Activated naive CD4-positive, alpha-beta T cell treated with anti-CD3 and anti-CD28 coated beads, Interleukin-2, amount 50 U/mL, for 24 hours (primary cell): ENCODE results near the gene CTXND1.
"Not testable (repeated sequence)": the region's sequence is repeated elsewhere in the genome, so short reads cannot be mapped to it uniquely, and the experiment has no call there.

ENCODE experiments used
- H3K27ac Mint-ChIP-seq: one replicate; pipeline ENCODE4 v1.8.0; 2021; ENCODE audit warnings: mild to moderate bottlenecking, mixed read lengths
- H3K27me3 Mint-ChIP-seq: one replicate; pipeline ENCODE4 v1.8.0; 2021; ENCODE audit warnings: mixed read lengths
- H3K36me3 Mint-ChIP-seq: one replicate; pipeline ENCODE4 v1.8.0; 2021; ENCODE audit warnings: mixed read lengths
- H3K4me1 Mint-ChIP-seq: one replicate; pipeline ENCODE4 v1.8.0; 2021; ENCODE audit warnings: mixed read lengths
- H3K4me3 Mint-ChIP-seq: one replicate; pipeline ENCODE4 v1.8.0; 2021; ENCODE audit warnings: mild to moderate bottlenecking, mixed read lengths
- H3K9me3 Mint-ChIP-seq: one replicate; pipeline ENCODE4 v1.8.0; 2021; ENCODE audit warnings: mixed read lengths

The CTXND1 gene

DNA sequence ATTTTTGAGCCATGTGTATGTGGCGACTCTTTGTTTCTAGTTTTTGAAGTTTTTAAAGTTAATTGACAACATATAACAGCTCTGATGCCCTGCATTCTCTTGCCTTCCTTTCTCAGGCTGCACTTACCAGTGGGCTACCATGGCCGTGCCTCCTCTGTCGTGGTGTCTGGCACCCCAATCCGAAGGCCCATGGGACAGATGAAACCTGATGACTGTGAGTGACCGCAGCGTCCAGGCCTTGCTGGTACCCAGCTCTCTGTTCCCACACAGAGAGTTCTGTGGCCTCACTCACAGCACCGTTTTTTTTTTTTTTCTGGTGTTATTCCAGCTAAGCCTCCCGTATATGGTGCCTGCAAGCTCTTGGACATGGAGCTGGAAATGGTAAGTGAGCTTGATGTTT lies 84.1 kb downstream of the CTXND1 start:
- Mint-ChIP-seq H3K27ac (no peak overlapping the region), H3K4me3 (no peak overlapping the region), H3K27me3 (no peaks in the 10 kb centered on the region), H3K36me3 (peaks cover 8% of the 10 kb centered on the region), H3K4me1 (no peaks in the 10 kb centered on the region), H3K9me3 (no peaks in the 10 kb centered on the region)

DNA sequence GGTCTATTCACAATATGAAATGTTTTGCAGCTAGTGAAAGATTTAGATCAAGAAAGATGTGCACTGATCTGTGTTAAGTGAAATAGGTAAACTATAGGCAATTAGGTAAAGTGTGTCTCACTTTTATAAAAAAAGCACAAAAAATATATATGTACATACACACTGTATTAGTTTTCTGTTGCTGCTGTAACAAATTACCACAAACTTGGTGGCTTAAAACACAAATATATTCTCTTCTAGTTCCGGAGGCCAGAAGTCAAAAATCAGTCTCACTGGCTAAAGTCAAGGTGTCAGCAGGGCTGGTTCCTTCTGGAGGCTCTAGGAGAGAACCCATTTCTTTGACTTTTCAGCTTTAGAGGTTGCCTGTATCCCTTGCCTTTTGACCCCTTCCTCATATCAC lies 88.1 kb downstream of the CTXND1 start:
- H3K4me3 Mint-ChIP-seq = no peak overlapping the region
- no peaks in the 10 kb centered on the region for H3K27me3 Mint-ChIP-seq
- peaks cover 10% of the 10 kb centered on the region for H3K4me1 Mint-ChIP-seq
- no peak overlapping the region for H3K27ac Mint-ChIP-seq
- H3K9me3 Mint-ChIP-seq = no peaks in the 10 kb centered on the region
- peaks cover 11% of the 10 kb centered on the region for H3K36me3 Mint-ChIP-seq

DNA sequence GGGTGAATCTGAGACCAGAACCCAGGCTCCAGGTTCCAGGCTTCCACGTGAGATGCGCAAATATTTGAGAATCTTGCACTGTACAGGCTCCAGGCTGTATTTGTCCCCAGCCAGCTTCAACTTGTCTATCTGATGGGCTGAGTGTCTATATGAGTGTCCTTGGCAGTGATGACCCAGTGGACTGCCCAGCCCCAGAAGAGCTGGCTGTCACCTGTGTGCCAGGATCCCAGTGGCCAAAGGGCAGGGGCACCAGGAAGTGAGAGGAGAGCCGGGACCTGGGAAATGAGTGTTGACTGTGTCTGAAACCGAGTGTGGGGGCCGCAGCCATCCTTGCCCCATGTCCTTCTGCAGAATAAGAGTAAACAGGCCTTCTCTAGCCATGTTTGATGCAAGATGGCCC lies 88.8 kb downstream of the CTXND1 start:
- no peak overlapping the region for H3K4me3 Mint-ChIP-seq
- H3K27me3 Mint-ChIP-seq = no peaks in the 10 kb centered on the region
- H3K27ac Mint-ChIP-seq = no peak overlapping the region
- H3K36me3 Mint-ChIP-seq = peaks cover 11% of the 10 kb centered on the region
- H3K4me1 Mint-ChIP-seq = peaks cover 10% of the 10 kb centered on the region
- H3K9me3 Mint-ChIP-seq = no peaks in the 10 kb centered on the region

DNA sequence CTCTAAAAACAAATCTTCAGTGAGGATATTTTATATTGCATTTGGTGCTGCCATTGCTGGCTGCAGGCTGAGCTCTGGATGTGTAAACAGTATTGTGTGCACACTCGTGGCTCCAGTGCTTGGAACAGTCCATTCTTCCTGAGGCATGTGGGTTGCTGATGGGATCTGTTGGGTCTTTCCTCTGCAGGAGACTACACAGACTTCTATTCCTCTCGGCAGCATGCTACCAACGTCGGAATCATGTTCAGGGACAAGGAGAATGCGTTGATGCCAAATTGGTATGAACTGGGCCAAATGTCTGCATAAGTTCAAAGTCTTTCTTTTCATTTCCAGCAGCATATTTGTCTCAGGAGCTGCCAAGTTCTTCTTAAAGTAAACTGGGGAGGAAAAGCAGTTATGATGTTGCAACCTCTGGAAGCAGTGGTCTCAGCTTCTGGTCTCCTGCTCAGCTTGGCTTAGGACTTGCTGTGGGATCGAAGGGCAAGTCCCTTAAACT lies 89.9 kb downstream of the CTXND1 start:
- peaks cover 11% of the 10 kb centered on the region for H3K36me3 Mint-ChIP-seq
- H3K4me1 Mint-ChIP-seq = peaks cover 10% of the 10 kb centered on the region
- no peak overlapping the region for H3K27ac Mint-ChIP-seq
- H3K9me3 Mint-ChIP-seq = no peaks in the 10 kb centered on the region
- no peaks in the 10 kb centered on the region for H3K27me3 Mint-ChIP-seq
- no peak overlapping the region for H3K4me3 Mint-ChIP-seq

DNA sequence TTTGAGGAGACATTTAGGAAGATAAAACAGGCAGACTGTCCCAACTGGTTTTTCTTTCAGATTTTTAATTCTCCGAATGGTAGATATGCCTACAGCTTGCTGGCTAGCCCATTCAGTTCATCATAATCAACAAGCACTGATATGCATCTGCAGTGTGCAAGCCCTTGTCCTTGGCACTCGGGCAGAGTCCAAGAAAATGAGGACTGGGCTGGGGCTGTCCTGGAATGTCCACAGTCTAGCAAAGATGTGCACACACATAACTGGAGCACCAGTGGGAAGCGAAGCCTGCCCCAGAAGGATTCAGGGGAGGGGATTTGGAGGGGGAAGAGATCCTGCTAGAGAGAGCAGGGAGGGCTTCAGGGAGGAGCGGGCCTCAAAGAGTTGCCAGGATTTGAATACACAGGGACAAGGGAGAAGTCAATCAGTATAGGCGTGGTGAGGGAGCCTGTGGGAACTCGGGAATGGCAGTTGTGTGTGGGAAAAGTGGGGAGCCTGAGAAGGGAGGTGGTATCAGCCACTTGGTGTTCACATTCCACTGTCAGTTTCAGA lies 90.5 kb downstream of the CTXND1 start:
- Mint-ChIP-seq H3K27me3 (no peaks in the 10 kb centered on the region), H3K9me3 (no peaks in the 10 kb centered on the region), H3K27ac (no peak overlapping the region), H3K4me3 (no peak overlapping the region), H3K36me3 (peaks cover 11% of the 10 kb centered on the region), H3K4me1 (peaks cover 10% of the 10 kb centered on the region)

DNA sequence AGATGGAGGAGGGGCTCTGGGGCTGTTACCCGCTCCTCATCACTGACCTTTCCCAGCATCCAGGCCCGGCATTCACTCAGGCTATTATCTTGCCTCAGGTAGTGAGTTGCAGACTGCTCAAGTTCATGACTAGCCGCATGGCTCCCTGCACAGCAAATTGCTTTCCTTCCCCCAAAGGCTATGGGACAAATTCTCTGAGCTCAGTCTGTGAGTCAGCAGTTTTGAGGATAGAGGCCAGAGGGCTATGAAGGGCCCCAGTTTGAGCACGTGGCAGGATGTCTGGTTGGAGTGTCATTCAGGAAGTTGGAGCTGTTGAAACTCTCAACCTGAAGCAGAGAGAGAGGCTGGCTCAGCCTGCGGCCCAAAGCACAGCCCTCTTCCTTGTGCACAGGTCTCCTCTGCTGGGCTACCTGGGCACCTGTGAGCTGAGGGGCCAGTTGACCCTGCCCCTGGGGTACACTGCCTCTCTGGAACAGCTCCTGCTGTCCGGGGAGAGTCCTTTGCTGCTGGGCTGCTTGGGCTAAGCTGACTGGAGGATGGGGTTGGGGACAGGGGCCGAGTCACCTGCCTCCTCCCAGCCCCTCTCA lies 91.3 kb downstream of the CTXND1 start:
- Mint-ChIP-seq H3K4me3 (no peak overlapping the region), H3K4me1 (peaks cover 10% of the 10 kb centered on the region), H3K36me3 (peaks cover 11% of the 10 kb centered on the region), H3K9me3 (no peaks in the 10 kb centered on the region), H3K27me3 (no peaks in the 10 kb centered on the region), H3K27ac (no peak overlapping the region)

DNA sequence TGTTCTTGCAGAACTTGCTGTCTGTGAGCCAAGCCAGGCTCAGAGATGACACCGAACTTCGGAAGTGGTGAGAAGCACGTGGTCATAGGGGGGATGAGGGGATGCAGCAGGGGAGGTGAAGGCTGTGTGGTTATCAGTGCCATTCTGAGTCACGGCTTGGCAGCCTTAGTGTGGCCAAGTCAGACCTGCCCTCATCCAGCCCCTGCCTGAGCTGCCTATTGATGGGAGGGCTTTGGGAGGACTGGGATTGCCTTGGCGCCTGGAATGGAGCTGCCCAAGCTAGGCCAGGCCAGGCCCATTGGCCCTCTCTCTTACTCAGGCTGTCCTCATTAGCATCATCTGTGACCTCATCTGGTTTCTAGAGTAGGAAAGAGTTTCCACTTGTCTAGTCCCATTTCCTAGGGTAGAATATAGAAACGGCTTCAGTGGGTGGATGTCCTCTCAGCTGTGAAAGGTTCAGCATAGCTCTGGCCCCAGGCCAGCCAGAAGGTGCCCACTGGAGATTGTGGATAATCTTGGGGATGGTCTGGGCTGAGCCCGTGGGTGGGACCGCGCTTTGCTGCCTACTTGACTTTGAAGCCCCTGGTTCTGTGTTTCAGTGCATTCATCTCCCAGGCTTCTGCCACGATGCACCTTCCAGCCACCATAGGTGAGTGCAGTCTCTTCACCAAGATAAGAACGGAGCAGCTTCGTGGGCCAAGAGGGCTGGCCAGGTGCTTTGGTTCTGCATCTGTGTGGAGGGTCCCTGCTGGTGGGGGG lies 92.0 kb downstream of the CTXND1 start:
- Mint-ChIP-seq H3K27me3 (no peaks in the 10 kb centered on the region), H3K4me3 (no peak overlapping the region), H3K27ac (no peak overlapping the region), H3K4me1 (peaks cover 10% of the 10 kb centered on the region), H3K36me3 (peaks cover 11% of the 10 kb centered on the region), H3K9me3 (no peaks in the 10 kb centered on the region)

DNA sequence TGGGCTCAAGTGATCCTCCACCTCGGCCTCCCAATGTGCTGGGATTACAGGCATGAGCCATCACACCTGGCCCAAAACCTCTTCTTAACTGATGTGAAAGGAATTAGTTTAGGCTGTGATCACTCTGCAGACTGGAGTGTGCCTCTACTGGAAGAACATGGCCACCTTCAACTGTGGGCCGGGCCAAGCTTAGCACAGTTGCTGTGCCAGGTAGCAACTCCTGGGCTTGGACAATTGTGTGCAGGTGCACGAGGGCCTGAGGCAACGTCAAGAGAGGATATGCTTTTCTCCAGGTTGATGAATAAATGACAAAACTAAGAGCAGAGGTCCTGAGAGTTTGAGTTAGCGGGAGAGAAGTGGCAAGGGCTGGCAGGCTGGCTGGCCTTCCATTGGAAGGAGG lies 92.7 kb downstream of the CTXND1 start:
- Mint-ChIP-seq H3K36me3 (peaks cover 11% of the 10 kb centered on the region), H3K4me3 (no peak overlapping the region), H3K27ac (no peak overlapping the region), H3K27me3 (no peaks in the 10 kb centered on the region), H3K4me1 (peaks cover 14% of the 10 kb centered on the region), H3K9me3 (no peaks in the 10 kb centered on the region)

DNA sequence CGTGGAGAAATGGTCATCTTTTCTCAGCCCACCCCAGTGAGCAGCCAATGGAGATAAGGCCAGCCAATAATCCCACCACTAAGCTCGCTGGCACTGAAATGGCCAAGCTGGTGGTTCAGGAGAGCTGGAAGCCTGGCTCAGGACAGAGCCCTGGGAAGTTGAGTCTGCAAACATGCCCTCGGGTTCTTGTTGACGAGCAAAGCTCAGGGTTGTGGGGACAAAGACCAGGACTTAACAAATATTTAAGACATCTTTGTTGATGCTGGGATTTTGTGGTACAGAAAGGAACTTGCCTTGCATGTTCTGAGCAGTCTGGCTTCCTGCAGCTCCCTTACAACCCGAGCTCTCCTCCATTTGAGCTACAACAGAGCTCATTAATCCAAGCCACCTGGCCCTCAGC lies 94.8 kb downstream of the CTXND1 start:
- H3K9me3 Mint-ChIP-seq = no peaks in the 10 kb centered on the region
- H3K4me3 Mint-ChIP-seq = no peak overlapping the region
- H3K27ac Mint-ChIP-seq = no peak overlapping the region
- H3K36me3 Mint-ChIP-seq = peaks cover 3% of the 10 kb centered on the region
- no peaks in the 10 kb centered on the region for H3K27me3 Mint-ChIP-seq
- peaks cover 26% of the 10 kb centered on the region for H3K4me1 Mint-ChIP-seq

DNA sequence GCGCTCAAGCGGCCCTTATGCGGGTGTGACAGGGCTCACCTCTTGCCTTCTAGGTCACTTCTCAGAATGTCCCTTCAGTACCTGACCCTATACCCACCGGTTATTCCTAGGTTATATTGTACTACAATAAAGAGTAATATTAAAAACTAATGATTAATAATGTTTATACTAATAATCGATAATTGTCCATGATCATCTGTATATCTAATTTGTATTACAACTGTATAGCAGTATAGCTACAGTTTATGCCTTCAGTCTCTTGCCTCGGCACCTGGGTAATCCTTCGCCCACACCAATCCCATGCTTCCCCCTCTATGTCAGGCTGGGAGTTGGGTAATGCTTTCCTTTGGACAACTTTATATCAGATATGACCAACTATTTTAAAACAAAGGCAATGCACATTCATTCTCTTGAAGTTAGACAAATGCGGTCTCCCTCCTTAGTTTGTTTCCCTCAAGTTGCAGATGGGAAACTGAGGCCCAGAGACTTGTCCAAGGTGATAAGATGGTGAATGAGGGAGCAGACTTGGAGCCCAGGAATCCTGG lies 95.8 kb downstream of the CTXND1 start:
- peaks cover 29% of the 10 kb centered on the region for H3K4me1 Mint-ChIP-seq

DNA sequence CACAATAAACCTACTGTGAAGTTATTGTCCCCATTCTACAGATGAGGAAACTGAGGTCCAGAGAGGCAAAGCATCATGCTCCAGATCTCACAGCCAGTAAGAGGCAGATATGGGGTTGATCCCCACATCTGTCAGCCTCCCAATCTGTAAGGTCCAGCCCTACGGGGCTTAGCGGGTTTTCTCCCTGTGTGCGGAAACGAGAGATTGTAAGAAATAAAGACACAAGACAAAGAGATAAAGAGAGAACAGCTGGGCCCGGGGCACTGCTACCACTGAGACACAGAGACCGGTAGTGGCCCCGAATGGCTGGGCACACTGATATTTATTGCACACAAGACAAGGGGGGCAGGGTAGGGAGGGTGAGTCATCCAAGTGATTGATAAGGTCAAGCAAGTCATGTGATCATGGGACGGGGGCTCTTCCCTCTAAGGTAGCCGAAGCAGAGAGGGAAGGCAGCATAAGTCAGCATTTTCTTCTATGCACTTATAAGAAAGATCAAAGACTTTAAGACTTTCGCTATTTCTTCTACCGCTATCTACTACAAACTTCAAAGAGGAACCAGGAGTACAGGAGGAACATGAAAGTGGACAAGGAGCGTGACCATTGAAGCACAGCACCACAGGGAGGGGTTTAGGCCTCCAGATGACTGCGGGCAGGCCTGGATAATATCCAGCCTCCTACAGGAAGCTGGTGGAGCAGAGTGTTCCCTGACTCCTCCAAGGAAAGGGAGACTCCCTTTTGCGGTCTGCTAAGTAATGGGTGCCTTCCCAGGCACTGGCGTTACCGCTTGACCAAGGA lies 96.4 kb downstream of the CTXND1 start:
- Mint-ChIP-seq H3K4me1 (peaks cover 22% of the 10 kb centered on the region), H3K27ac (peak overlapping the region; percentile 13)
- H3K4me3 Mint-ChIP-seq, H3K36me3 Mint-ChIP-seq, H3K9me3 Mint-ChIP-seq, H3K27me3 Mint-ChIP-seq: not testable (repeated sequence)

More for the DNA sequence above, 95.8 kb downstream of the CTXND1 start:
- Mint-ChIP-seq H3K27ac (no peak overlapping the region), H3K36me3 (no peaks in the 10 kb centered on the region), H3K4me3 (no peak overlapping the region), H3K27me3 (no peaks in the 10 kb centered on the region), H3K9me3 (no peaks in the 10 kb centered on the region)

DNA sequence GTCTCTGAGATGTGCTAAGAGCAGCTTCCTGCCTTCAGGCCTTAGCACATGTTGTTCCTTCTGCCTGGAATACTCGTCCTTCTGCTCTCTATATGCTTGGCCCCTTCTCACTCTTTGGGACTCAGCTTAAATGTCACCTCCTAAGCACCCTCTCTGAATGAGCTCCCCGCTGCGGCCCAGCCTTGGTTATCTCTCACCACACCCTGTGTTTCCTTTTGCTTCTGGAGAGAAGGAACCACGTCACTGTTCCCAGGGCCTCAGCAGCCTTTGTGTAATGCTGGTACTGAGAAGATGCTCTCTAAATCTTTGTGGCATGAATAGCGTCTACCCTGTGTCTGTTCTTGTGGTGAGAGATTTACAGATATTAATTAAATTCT lies 97.0 kb downstream of the CTXND1 start:
- H3K4me1 Mint-ChIP-seq = peaks cover 20% of the 10 kb centered on the region
- H3K36me3 Mint-ChIP-seq = no peaks in the 10 kb centered on the region
- peak overlapping the region; percentile 2 for H3K27ac Mint-ChIP-seq
- H3K4me3 Mint-ChIP-seq = no peak overlapping the region
- no peaks in the 10 kb centered on the region for H3K27me3 Mint-ChIP-seq
- H3K9me3 Mint-ChIP-seq = no peaks in the 10 kb centered on the region

DNA sequence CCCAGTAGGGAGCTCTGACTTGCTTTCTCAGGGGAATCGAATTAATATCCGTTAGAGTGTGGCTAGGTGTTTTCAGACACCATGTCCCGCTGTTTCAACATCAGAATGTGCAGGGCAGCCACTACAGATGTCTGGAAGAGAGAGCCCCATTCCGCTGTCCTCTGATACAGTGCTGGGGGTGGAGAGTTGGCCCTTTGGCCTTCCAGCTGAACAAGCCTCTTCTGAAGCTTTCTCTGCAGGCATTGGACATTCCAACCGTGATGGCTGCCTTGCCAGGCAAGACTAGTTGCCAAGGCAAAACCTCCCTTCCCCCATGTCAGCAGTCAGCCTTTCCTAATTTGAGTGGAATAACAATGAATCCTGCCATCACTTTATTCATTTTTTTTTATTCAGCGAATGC lies 97.7 kb downstream of the CTXND1 start:
- Mint-ChIP-seq H3K27me3 (no peaks in the 10 kb centered on the region), H3K4me3 (no peak overlapping the region)

DNA sequence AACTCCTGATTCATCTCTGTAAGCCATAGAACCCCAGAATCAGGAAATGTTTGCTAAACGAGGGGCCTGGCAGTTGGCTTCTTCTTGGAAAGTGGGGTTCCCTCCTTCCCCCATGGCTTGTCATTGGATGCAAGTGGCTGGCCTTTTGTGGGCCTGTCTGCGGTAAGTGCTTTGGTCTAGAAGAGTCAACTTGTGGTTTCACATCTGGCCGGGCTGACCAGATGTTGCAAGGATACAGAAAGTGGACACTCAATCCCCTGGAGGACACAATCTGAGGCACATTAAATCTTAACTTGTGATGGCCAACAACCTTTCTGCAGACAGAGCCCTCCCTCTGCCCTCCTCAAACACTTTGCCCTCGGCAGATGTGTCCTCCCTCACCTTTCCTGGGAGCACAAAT lies 98.1 kb downstream of the CTXND1 start:
- H3K36me3 Mint-ChIP-seq = no peaks in the 10 kb centered on the region
- H3K27ac Mint-ChIP-seq = no peak overlapping the region
- peaks cover 20% of the 10 kb centered on the region for H3K4me1 Mint-ChIP-seq
- H3K4me3 Mint-ChIP-seq = peak overlapping the region; percentile 91
- H3K27me3 Mint-ChIP-seq = no peaks in the 10 kb centered on the region
- no peaks in the 10 kb centered on the region for H3K9me3 Mint-ChIP-seq

More for the DNA sequence above, 97.7 kb downstream of the CTXND1 start:
- no peak overlapping the region for H3K27ac Mint-ChIP-seq
- H3K4me1 Mint-ChIP-seq = peaks cover 20% of the 10 kb centered on the region
- no peaks in the 10 kb centered on the region for H3K9me3 Mint-ChIP-seq
- H3K36me3 Mint-ChIP-seq = no peaks in the 10 kb centered on the region
